ENCODE measurements around the gene MYO10. TPM values are rescaled to one million over a fixed set of nuclear protein-coding genes. Genes with fewer than 3 reads are reported as not detected.

Gene MYO10
- total RNA-seq, 1 donor from 2014 or later = 7.2 TPM

DNA sequence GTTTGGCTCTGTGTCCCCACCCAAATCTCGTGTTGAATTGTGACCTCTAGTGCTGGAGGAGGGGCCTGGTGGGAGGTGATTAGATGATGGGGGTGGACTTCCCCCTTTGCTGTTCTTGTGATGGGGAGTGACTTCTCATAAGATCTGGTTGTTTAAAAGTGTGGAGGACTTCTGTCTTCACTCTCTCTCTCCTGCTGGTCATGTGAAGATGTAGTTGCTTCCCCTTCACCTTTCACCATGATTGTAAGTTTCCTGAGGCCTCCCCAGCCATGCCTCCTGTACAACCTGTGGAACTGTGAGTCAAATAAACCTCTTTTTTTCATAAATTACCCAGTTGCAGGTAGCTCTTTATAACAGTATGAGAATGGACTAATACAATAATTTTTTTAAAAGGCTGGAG lies 10.6 kb upstream of the MYO10 start:
- no peak for DNase-seq
- intact Hi-C loops (cut with DNase I) = no loop called here
- no peak for ATAC-seq (ENCODE audit: poor library complexity)

DNA sequence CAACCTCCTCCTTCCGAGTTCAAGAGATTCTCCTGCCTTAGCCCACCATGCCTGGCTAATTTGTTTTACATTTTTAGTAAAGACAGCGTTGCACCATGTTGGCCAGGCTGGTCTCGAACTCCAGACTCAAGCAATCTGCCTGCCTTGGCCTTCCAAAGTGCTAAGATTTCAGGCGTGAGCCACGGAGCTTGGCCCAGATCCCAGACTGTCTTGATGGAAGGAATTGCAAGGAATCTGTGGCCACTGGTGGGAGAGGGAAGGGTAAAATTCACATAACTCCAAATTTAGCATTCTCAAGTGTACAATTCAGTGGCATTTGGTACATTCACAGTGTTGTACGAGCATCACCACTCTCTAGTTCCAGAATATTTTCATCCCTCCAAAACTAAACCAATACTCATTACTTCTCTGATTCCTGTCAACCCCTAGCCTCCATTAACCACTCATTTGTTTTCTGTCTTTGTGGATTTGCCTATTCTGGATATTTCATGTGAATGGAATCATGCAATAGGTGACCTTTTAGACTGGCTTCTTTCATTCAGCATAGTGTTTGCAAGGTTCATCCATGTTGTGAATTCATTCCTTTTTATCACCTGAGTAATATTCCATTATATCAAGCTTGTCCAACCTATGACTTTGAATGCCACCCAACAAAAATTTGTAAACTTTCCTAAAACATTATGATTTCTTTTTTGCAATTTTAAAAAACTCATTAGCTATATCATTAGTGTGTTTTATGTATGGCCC lies 8.9 kb upstream of the MYO10 start:
- intact Hi-C loops (cut with DNase I) = no loop called here
- ATAC-seq (ENCODE audit: poor library complexity) = no peak
- DNase-seq = no peak

DNA sequence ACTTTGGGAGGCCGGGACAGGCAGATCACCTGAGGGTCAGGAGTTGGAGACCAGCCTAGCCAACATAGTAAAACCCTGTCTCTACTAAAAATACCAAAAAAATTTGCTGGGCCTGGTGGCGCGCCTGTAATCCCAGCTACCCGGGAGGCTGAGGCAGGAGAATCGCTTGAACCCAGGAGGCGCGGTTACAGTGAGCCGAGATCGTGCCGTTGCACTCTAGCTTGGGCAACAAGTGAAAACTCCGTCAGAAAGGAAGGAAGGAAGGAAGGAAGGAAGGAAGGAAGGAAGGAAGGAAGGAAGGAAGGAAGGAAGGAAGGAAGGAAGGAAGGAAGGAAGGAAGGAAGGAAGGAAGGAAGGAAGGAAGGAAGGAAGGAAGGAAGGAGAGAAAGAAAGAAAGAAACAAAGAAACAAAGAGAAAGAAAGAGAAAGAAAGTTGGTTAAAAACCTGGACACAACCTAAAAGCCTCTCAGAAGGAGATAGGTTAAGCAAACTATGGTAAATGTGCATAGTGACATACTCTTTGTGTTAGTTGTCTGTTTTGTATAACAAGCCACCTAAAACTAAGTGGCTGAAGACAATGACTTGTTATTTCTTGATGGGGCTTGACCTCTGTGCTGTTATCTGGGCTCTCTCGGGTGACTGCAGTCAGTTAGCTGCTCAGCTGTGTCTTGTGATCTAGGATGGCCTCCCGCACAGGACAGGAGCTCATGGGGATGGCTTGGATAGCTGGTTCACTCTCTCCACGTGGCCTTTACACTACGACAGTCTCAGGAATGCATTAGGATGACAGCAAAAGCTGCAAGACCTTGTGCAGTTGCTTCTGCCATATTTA lies 8.0 kb upstream of the MYO10 start:
- no peak for ATAC-seq (ENCODE audit: poor library complexity)
- DNase-seq = no peak
- intact Hi-C loops (cut with DNase I) = no loop called here

DNA sequence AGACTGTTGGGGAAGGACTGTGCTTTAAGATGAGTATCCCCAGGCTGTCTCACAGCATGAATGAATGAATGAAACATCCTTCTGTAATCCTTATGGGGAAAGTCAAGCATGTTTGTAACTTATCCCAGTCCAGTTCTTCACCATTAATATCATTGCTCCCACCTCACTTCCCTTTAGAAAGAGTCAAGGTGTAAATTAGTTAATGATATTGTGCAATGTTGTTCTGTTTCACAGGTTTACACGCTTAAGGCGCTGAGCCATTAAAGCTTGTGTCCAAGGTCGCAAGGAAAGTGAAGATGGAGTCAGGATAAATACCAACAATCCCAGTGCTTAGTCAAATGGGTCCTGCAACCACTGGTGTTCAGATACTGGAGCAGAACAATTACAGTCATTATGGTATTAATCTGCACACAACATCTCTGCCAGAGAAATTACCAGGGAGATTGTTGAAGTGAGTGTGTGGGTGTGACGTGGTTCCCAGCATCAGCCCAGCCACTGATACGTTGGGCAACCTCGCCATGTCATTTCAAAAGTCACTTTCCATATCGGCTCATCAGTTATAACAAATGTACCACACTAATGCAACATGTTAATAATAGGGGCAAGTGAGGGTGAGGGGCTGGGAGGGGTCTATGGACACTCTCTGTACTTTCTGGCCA lies 1.5 kb upstream of the MYO10 start:
- DNase-seq = no peak
- no peak for ATAC-seq (ENCODE audit: poor library complexity)

GRCh38 chr5:16936989-16937438 lies 926 bp upstream of the MYO10 start:
- ATAC-seq (ENCODE audit: poor library complexity) = no peak
- DNase-seq = no peak
- intact Hi-C loops (cut with DNase I) = loop anchor here (5.0 kb wide), 1 partner anchor 250 kb away; no protein-coding TSS in a partner anchor

More for the DNA sequence above, 1.5 kb upstream of the MYO10 start:
- intact Hi-C loops (cut with DNase I) = loop anchor here (5.0 kb wide), 1 partner anchor 250 kb away; no protein-coding TSS in a partner anchor

GRCh38 chr5:16935231-16936149 lies 598 bp downstream of the MYO10 start:
- ATAC-seq (ENCODE audit: poor library complexity) = peak; percentile 58
- DNase-seq = peak; percentile 72
- intact Hi-C loops (cut with DNase I) = loop anchor here (2.0 to 5.0 kb wide), 2 partner anchors 197 to 252 kb away; no protein-coding TSS in a partner anchor

DNA sequence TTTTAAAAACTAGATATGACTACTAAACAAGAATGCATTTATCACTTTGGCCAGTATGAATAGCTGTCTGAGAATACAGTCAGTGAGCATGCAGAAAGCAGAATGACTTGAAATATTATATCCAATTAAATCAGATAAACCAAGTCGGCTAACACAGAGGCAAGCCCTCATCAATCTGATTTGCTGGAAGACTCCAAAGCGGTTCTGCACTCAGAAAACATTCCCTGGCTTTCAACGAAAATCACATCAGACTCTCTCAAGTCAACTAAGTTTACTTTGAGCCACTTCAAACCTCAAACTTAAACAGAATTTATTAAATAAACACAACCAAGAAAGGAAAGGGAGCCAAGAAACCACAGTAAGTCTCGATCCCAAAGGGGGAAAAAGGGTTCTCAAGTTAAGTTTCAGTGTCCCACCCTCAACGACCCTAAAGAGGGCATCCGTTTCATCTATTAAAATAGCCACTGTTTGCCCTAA lies 1.4 kb downstream of the MYO10 start:
- intact Hi-C loops (cut with DNase I) = loop anchor here (2.0 to 5.0 kb wide), 2 partner anchors 198 to 253 kb away; no protein-coding TSS in a partner anchor
- DNase-seq (no peak), ATAC-seq (ENCODE audit: poor library complexity) (no peak)

GRCh38 chr5:16934123-16934522 lies 2.0 kb downstream of the MYO10 start:
- peak; percentile 58 for DNase-seq
- intact Hi-C loops (cut with DNase I) = loop anchor here (2.0 kb wide), 1 partner anchor 199 kb away; no protein-coding TSS in a partner anchor
- peak; percentile 51 for ATAC-seq (ENCODE audit: poor library complexity)

- ATAC-seq (ENCODE audit: poor library complexity) = no peak
- no peak for DNase-seq
- intact Hi-C loops (cut with DNase I) = no loop called here
Measured at GRCh38 chr5:16933337-16933736, 2.8 kb downstream of the MYO10 start.

DNA sequence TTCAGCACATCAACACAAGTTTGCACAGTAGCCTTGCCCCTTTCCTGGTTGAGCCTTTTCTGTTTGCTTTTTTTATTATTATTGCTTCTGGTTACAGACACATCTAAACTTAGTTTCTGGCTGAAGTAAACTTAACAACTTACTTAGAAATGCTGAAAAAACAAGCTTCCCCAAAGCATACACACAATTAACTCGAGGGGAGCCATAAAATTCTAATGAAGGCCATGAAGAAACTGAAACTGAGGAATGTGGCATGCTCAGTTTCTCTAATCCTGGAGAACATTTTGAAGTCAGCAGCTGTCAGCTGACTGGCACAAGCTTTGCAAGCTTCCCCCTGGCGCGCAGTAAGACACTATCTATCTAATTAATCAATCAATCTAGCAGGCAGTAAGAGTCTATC lies 3.7 kb downstream of the MYO10 start:
- no peak for ATAC-seq (ENCODE audit: poor library complexity)
- no peak for DNase-seq
- intact Hi-C loops (cut with DNase I) = no loop called here

- ATAC-seq (ENCODE audit: poor library complexity) = no peak
- intact Hi-C loops (cut with DNase I) = no loop called here
- no peak for DNase-seq
Measured at GRCh38 chr5:16931334-16932110, 4.6 kb downstream of the MYO10 start.

DNA sequence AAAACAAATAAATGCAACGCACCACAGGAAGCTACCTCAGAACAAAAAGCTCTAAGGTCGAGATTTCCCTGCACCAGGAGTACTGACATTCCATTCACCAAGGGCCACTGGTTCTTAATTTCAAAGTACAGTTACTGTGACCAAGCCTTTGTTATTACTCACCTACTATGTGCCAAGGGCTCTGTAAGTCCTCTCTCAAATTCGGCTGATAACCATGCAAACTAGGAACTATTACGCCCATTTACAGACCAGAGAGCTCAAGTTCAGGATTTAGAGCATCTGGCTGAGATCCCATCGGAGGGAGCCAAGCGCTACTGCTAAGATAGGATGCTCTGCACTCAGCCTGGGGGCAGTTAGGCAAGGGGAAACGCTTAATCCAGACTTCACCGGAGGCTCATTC lies 5.6 kb downstream of the MYO10 start:
- intact Hi-C loops (cut with DNase I) = no loop called here

GRCh38 chr5:16929831-16930230 lies 6.3 kb downstream of the MYO10 start:
- no peak for DNase-seq
- ATAC-seq (ENCODE audit: poor library complexity) = no peak
- intact Hi-C loops (cut with DNase I) = no loop called here

More for the DNA sequence above, 5.6 kb downstream of the MYO10 start:
- DNase-seq (no peak), ATAC-seq (ENCODE audit: poor library complexity) (no peak)

GRCh38 chr5:16929347-16929746 lies 6.7 kb downstream of the MYO10 start:
- intact Hi-C loops (cut with DNase I) = no loop called here
- DNase-seq = no peak
- ATAC-seq (ENCODE audit: poor library complexity) = no peak

DNA sequence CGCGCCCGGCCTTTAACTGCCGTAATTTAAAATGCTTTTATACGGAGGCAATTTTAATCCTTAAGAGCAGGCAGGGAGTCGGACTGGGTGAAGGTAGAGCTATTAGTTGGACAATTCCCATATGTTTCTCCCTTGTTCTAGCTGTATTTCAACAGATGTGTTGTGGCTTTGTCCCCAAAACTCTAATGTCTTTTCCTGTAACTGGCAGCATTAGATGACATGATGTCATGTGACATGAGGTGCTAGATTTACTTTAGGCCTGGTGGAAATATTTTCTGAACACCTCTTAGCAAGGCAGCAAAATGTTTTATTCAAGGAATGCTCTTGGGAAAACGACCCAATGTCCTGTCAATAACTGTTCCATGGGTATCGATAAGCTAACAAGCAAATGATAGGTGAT lies 8.5 kb downstream of the MYO10 start:
- intact Hi-C loops (cut with DNase I) = no loop called here
- no peak for ATAC-seq (ENCODE audit: poor library complexity)
- no peak for DNase-seq

DNA sequence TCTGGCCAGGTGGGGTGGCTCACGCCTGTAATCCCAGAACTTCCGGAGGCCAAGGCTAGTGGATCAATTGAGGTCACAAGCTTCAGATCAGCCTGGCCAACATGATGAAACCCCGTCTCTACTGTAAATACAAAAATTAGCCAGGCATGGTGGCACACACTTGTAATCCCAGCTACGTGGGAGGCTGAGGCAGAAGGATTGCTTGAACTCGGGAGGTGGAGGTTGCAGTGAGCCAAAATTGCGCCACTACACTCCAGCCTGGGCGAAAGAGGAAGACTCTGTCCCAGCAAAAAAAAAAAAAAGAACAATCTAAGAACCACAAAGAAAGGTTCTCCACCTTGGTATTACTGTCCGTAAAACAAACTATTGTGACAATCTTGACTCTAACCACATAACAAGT lies 9.7 kb downstream of the MYO10 start:
- intact Hi-C loops (cut with DNase I) = no loop called here
- DNase-seq (no peak), ATAC-seq (ENCODE audit: poor library complexity) (no peak)

DNA sequence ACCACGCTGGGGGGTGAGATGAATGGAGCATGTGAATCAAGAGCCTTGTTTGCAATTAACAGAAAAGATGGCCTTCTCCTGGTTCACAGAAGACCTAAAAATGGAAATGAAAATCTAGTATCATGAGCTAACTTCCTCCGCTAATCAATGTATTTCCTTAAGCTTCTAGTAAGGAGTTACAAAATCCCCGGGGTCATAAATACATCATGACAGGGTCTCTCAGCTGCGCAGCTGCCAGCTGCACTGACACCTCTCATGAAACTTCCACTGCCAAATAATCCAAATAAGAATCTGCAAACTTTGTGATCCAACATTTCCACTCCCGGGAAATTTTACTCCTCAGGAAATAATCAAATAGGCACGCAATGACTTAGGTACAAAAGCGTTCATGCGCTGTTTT lies 11.9 kb downstream of the MYO10 start:
- ATAC-seq (ENCODE audit: poor library complexity) (no peak), DNase-seq (no peak)
- intact Hi-C loops (cut with DNase I) = no loop called here
